ENCODE data around the gene ADO. TPM values are rescaled to one million over a fixed set of nuclear protein-coding genes. Genes with fewer than 3 reads are reported as not detected.
A peak's percentile ranks its signal among the peaks of the same experiment; 100 is the strongest.

ADO gene
- total and polyA plus RNA-seq, 9 of the 15 experiments (the other 6 are each of a cell fraction or from before 2014, with no cell fraction given) = 3.0 to 20.0 (median 16.1) TPM

- TF ChIP-seq BRD4 (IDR thresholded peaks at IDR 0.05) (peak; percentile 18; the same call in 1 of the 2 replicates), E2F3 (CRISPR knock-in tag; IDR thresholded peaks at IDR 0.05) (0 out of 2 replicates have a peak, but pooled peaks have one; percentile 58), NR2C1 (IDR thresholded peaks at IDR 0.05) (peak; percentile 74), NR2C1 (tag; IDR thresholded peaks at IDR 0.05) (peak; percentile 85), ZNF444 (CRISPR knock-in tag; IDR thresholded peaks at IDR 0.05) (no peak), KHSRP (IDR thresholded peaks at IDR 0.05) (0 out of 2 replicates have a peak, but pooled peaks have one; percentile 28), MTA3 (IDR thresholded peaks at IDR 0.05; ENCODE audit: borderline replicate concordance) (peak; percentile 71; the same call in 1 of the 2 replicates), BRF2 (IDR thresholded peaks at IDR 0.05; ENCODE audit: borderline replicate concordance, insufficient read depth, insufficient read length) (no peak), CEBPG (CRISPR knock-in tag; IDR thresholded peaks at IDR 0.05) (no peak), CEBPG (tag; conservative IDR thresholded peaks at IDR 0.05 in 1 of 2, IDR thresholded peaks at IDR 0.05 in 1 of 2) (peak in 1 of 2 experiments; percentile 48; a peak in 1 of 4 replicates), NFRKB (IDR thresholded peaks at IDR 0.05; ENCODE audit: low read depth) (peak; percentile 83; the same call in 1 of the 2 replicates), ZNF589 (CRISPR knock-in tag; IDR thresholded peaks at IDR 0.05; ENCODE audit: low read depth) (peak; percentile 71; the same call in 1 of the 2 replicates), ZBTB33 (CRISPR knock-in tag; IDR thresholded peaks at IDR 0.05) (peak; percentile 64), HNRNPLL (IDR thresholded peaks at IDR 0.05; ENCODE audit: low read depth, low read length, poor library complexity, severe bottlenecking) (peak; percentile 91), CHD4 (IDR thresholded peaks at IDR 0.05; ENCODE audit: insufficient read depth, insufficient replicate concordance, low read depth, low read length, poor library complexity, severe bottlenecking) (no peak), KDM5B (IDR thresholded peaks at IDR 0.05; ENCODE audit: insufficient replicate concordance, low read depth, low read length) (peak; percentile 82), FUS (optimal IDR thresholded peaks at IDR 0.05; ENCODE audit: low read depth, low read length) (peak; percentile 14), STAT5B (CRISPR knock-in tag; IDR thresholded peaks at IDR 0.05) (no peak), DEAF1 (CRISPR knock-in tag; IDR thresholded peaks at IDR 0.05) (peak; percentile 11; the same call in 1 of the 2 replicates)
These were observed at the start of gene ADO (continued) for GRCh38 chr10:62804356-62805230.

Data from K562 (cell line).